HG03342 (cell line): ENCODE results near the gene KCNJ14.

Experiments
- ATAC-seq: cut with Tn5 transposase; IDR thresholded peaks from one replicate; pipeline ENCODE4 v1.9.1; 2021; ENCODE audit warnings: mild to moderate bottlenecking, moderate library complexity; ENCODE audit not compliant: unreplicated experiment

KCNJ14 gene

GRCh38 chr19:48445256-48445605 lies 10.1 kb upstream of the KCNJ14 start:
- peak; percentile 14 for ATAC-seq

- peak; percentile 85 for ATAC-seq
Observed at GRCh38 chr19:48445606-48446481, 9.5 kb upstream of the KCNJ14 start, which contains the start of gene GRWD1. TSS of gene GRWD1 (plus strand) at chr19:48445983. CDS start at chr19:48446006, 23 bp downstream.

GRCh38 chr19:48446579-48446978 lies 8.8 kb upstream of the KCNJ14 start:
- ATAC-seq: no peak

GRCh38 chr19:48448563-48448962 lies 6.8 kb upstream of the KCNJ14 start:
- ATAC-seq: no peak

GRCh38 chr19:48450441-48450840 lies 4.9 kb upstream of the KCNJ14 start:
- ATAC-seq: no peak

GRCh38 chr19:48450863-48451262 lies 4.5 kb upstream of the KCNJ14 start:
- ATAC-seq: no peak

GRCh38 chr19:48451624-48452023 lies 3.8 kb upstream of the KCNJ14 start:
- ATAC-seq: no peak

GRCh38 chr19:48452289-48453190 lies 2.8 kb upstream of the KCNJ14 start:
- no peak for ATAC-seq

- ATAC-seq: no peak
Observed at GRCh38 chr19:48454150-48454730, 1.1 kb upstream of the KCNJ14 start.

- no peak for ATAC-seq
Observed at GRCh38 chr19:48455908-48456562, 661 bp downstream of the KCNJ14 start.

- ATAC-seq: no peak
Observed at GRCh38 chr19:48456864-48457263, 1.5 kb downstream of the KCNJ14 start.

- no peak for ATAC-seq
Observed at GRCh38 chr19:48458016-48458415, 2.6 kb downstream of the KCNJ14 start.

GRCh38 chr19:48461651-48461981 lies 6.2 kb downstream of the KCNJ14 start:
- no peak for ATAC-seq

- ATAC-seq: no peak
Observed at GRCh38 chr19:48461982-48462655, 6.7 kb downstream of the KCNJ14 start.

- no peak for ATAC-seq
Observed at GRCh38 chr19:48465215-48465614, 9.8 kb downstream of the KCNJ14 start.

GRCh38 chr19:48466561-48467325 lies 11.4 kb downstream of the KCNJ14 start:
- ATAC-seq: no peak

- ATAC-seq: peak; percentile 91
Observed at GRCh38 chr19:48468772-48469288, 13.5 kb downstream of the KCNJ14 start.

- ATAC-seq: peak; percentile 38
Observed at GRCh38 chr19:48469289-48469881, 14.0 kb downstream of the KCNJ14 start, which contains the start of gene CYTH2. TSS of gene CYTH2 (plus strand) at chr19:48469369. CDS start at chr19:48469508, 139 bp downstream.
